Ovary (tissue), 9 donors: ENCODE data around the gene FBXL17. TPM values are rescaled to one million over a fixed set of nuclear protein-coding genes. Genes with fewer than 3 reads are reported as not detected.
"Not testable (repeated sequence)": the region's sequence is repeated elsewhere in the genome, so short reads cannot be mapped to it uniquely, and the experiment has no call there.

Source experiments
- DNase-seq, 5 donors: peaks; one replicate each; pipeline ENCODE4 v3.0.0-alpha.2; 2019 to 2020
- H3K27ac ChIP-seq, 2 donors: fragments of 200-600 bp; one replicate each; pipeline versions ENCODE4 v1.5.1 to v1.8.0; 2019 to 2022
- H3K27me3 ChIP-seq: fragments of 200-600 bp; one replicate; pipeline ENCODE4 v1.8.0; 2022
- H3K36me3 ChIP-seq: fragments of 200-600 bp; sonication (generic); one replicate; pipeline ENCODE4 v1.5.1; 2019
- H3K4me1 ChIP-seq: one replicate; pipeline ENCODE4 v1.8.1; 2013; ENCODE audit warnings: mild to moderate bottlenecking, moderate library complexity; ENCODE audit not compliant: insufficient read depth
- H3K4me3 ChIP-seq: fragments of 200-600 bp; sonication (generic); one replicate; pipeline ENCODE4 v1.5.1; 2017
- H3K9me3 ChIP-seq, 2 donors: fragments of 200-600 bp in 1 of 2; sonication (generic) in 1 of 2; one replicate each; pipeline versions ENCODE4 v1.5.1 to v1.8.1; 2013 to 2019; ENCODE audit warnings: mild to moderate bottlenecking in 1 of 2, moderate library complexity in 1 of 2
- EP300 ChIP-seq: sonication (generic); formaldehyde crosslinking; IDR thresholded peaks from one replicate; pipeline ENCODE4 v1.6.1; 2017; ENCODE audit warnings: antibody characterized with exemption
- POLR2A ChIP-seq: fragments of 450-650 bp; IDR thresholded peaks from one replicate; pipeline ENCODE4 v1.6.1; 2017; ENCODE audit warnings: antibody characterized with exemption, mild to moderate bottlenecking, moderate library complexity
- WGBS, 3 donors: extraction: QIAGEN DNeasy Blood & Tissue Kit in 1 of 3; methylation state at CpG; one replicate each; pipeline versions ENCODE4 v1.1.5 to v1.1.7; 2013 to 2017; 5-methylcytosine and 5-hydroxymethylcytosine counted together
- intact Hi-C, 4 donors: fragments of 100-400 bp; cut with DNase I; formaldehyde crosslinking; loops; one replicate each; pipeline versions ENCODE4 v1.11.0 to v1.15.1; 2022 to 2023
- polyA plus RNA-seq, 2 donors: library from polyadenylated mRNA; stranded (reverse); fragments of 200-250 nt in 1 of 2; fragments of 350-450 nt in 1 of 2; fragmentation: Illumina TruSeq in 1 of 2; extraction: RNeasy Lipid Tissue Mini Kit (QIAGEN cat#74804) in 1 of 2; gene quantifications; one replicate each; pipeline ENCODE4 v1.2.3, GENCODE V29; 2013 to 2014
- total RNA-seq, 7 donors: library from RNA; depleted of rRNA in 2 of 7; stranded (reverse); fragments of >200 nt in 2 of 7; fragmentation: NEBNext Ultra II Directional in 3 of 7; extraction: Animal tissue kit (Norgen Biotek cat#: 25700) in 3 of 7; gene quantifications; one replicate each; pipeline versions ENCODE4 v1.1.0 to v1.2.4, GENCODE V29; 2016 to 2023
- TF ChIP-seq, protein P1 (sequence below), 3 donors: fragments of 450-650 bp in 2 of 3; fragments of 200-600 bp in 1 of 3; IDR thresholded peaks; one replicate each; pipeline versions ENCODE4 v1.5.1 to v1.8.0; 2016 to 2022; ENCODE audit warnings: antibody characterized with exemption in 3 of 3, mild to moderate bottlenecking in 1 of 3
- donor health status: DM: no; HTN: no; CAD: no; lungs with moderate emphysema.
- donor health status: DM: no; HTN: no; CAD: no.
- donor health status: Bipolar disorder and iron deficiency.
- donor health status: DM: yes; HTN: yes; CAD: no.
- donor health status: DM: no; HTN: no; CAD: no.
- donor health status: DM: yes; HTN: yes; CAD: no.

FBXL17 gene
- total and polyA plus RNA-seq, 9 donors = 6.8 to 20.4 (median 15.9) TPM

DNA sequence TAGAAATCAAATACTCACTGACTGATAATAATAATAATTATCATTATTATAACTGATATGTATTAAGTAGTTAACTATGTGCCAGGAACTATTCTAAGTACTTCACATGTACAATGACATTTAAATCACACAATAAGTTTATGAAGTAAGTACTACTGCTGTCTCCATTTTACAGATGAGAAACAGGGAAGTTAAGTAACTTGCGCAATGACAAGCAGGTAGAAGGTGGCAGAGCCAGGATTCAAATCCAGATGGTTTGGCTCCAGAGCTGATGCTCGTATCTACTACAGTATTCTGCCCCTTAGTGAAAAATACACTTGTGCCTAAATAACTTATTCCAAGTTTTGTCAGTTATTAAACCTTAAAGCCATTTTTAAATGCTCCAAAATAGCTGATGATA is 217.3 kb downstream of the FBXL17 start:
- H3K27me3 ChIP-seq = no peaks in the 10 kb centered on the region
- no peaks in the 10 kb centered on the region for H3K9me3 ChIP-seq
- intact Hi-C loops = no loop called here
- no peak overlapping the region for H3K4me3 ChIP-seq
- TF ChIP-seq, protein P1, sequence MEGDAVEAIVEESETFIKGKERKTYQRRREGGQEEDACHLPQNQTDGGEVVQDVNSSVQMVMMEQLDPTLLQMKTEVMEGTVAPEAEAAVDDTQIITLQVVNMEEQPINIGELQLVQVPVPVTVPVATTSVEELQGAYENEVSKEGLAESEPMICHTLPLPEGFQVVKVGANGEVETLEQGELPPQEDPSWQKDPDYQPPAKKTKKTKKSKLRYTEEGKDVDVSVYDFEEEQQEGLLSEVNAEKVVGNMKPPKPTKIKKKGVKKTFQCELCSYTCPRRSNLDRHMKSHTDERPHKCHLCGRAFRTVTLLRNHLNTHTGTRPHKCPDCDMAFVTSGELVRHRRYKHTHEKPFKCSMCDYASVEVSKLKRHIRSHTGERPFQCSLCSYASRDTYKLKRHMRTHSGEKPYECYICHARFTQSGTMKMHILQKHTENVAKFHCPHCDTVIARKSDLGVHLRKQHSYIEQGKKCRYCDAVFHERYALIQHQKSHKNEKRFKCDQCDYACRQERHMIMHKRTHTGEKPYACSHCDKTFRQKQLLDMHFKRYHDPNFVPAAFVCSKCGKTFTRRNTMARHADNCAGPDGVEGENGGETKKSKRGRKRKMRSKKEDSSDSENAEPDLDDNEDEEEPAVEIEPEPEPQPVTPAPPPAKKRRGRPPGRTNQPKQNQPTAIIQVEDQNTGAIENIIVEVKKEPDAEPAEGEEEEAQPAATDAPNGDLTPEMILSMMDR (IDR thresholded peaks at IDR 0.05) = no peak
- TF ChIP-seq POLR2A = no peak
- no peak for TF ChIP-seq EP300
- DNase-seq = no peak
- H3K36me3 ChIP-seq = no peaks in the 10 kb centered on the region
- no peaks in the 10 kb centered on the region for H3K4me1 ChIP-seq
- WGBS, 3 donors = 87 to 96% (median 94%) methylated on average over 2 of the region's 2 CpGs
- H3K27ac ChIP-seq = no peak overlapping the region

DNA sequence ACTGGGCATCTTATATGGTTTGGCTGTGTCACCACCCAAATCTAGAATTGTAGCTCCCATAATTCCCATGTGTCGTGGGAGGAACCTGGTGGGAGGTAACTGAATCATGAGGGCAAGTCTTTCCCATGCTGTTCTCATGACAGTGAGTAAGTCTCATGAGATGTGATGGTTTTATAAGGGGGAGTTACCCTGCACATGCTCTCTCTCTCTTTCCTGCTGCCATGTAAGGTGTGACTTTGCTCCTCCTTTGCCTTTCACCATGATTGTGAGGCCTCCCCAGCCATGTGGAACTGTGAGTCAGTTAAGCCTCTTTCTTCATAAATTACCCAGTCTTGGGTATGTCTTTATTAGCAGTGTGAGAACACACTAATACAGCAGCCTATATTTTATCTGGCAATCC is 229.0 kb downstream of the FBXL17 start:
- H3K4me1 ChIP-seq, DNase-seq, H3K4me3 ChIP-seq, H3K36me3 ChIP-seq, H3K27ac ChIP-seq, H3K27me3 ChIP-seq, intact Hi-C loops, H3K9me3 ChIP-seq: not testable (repeated sequence)
- WGBS, 3 donors = 94 to 100% (median 95%) methylated on average over 1 of the region's 1 CpG

DNA sequence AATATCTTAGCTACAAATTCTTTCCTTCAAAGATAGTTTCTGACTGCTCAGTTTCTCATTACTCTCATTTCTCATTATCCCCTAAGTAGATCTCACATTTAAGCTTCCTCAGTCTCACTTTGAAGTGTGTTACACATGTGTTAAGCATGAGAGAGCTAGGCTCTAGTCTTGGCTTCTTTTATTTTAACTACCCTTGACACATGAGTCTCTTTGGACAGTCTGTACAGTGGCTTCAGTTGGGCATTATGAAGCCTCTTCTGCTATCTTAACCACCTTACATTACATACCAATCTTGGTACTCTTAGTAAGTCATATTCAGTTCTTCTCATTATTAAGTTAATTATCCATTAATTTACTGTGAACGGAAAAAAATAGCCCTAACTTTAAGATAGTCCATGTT is 232.5 kb downstream of the FBXL17 start:
- Histone ChIP-seq H3K4me3 (no peak overlapping the region), H3K4me1 (no peaks in the 10 kb centered on the region), H3K27me3 (no peaks in the 10 kb centered on the region), H3K9me3 (no peaks in the 10 kb centered on the region), H3K27ac (no peak overlapping the region), H3K36me3 (no peaks in the 10 kb centered on the region)
- DNase-seq = no peak
- WGBS, 3 donors = 82 to 94% (median 93%) methylated on average over 1 of the region's 1 CpG
- intact Hi-C loops = no loop called here
- TF ChIP-seq POLR2A (no peak), EP300 (no peak)
- TF ChIP-seq, protein P1 (IDR thresholded peaks at IDR 0.05) = no peak

DNA sequence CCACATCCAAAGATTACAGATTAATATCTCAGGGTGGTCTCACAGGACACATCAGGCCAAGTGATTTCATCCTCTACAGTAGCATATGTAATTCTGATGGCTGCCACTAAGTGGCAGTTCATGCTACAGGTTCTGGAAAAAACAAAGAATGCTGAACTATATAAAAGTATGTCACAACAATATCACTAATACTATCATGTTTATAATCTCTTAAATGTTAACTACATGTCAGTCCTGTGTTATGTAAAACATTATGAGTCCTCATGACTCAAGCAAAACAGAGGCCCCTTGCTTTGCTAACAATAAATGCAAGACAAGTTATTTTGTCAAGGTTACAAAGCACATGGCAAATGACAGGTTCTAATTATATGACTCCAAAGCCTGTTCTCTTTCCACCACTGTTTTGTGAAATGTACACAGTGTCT is 233.2 kb downstream of the FBXL17 start:
- H3K4me3 ChIP-seq = no peak overlapping the region
- H3K4me1 ChIP-seq = no peaks in the 10 kb centered on the region
- no peak for DNase-seq
- intact Hi-C loops = no loop called here
- H3K27me3 ChIP-seq = no peaks in the 10 kb centered on the region
- TF ChIP-seq, protein P1 (IDR thresholded peaks at IDR 0.05) = no peak
- TF ChIP-seq POLR2A (no peak), EP300 (no peak)
- H3K9me3 ChIP-seq = no peaks in the 10 kb centered on the region
- no peaks in the 10 kb centered on the region for H3K36me3 ChIP-seq
- H3K27ac ChIP-seq = no peak overlapping the region

DNA sequence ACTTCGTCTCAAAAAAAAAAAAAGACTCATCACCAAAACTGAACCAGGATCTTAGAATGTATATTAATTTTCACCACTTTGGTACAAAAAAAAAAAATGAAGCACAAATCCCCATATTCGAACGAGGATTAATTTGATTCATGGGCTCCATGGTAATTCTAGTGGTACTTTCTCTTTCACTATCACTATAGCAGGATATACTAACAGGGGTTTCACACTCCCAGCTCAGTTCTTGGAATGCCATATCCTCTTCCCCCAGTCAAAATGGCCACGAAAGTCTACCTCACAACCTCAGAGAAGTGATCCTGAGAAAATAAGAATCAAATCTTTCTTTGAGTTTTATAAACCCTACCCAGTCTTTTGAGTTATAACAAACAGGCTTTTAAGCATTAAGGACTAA is 235.7 kb downstream of the FBXL17 start:
- Histone ChIP-seq H3K27ac (no peak overlapping the region), H3K27me3 (no peaks in the 10 kb centered on the region), H3K4me1 (no peaks in the 10 kb centered on the region), H3K36me3 (no peaks in the 10 kb centered on the region), H3K9me3 (no peaks in the 10 kb centered on the region), H3K4me3 (no peak overlapping the region)
- DNase-seq = no peak
- no peak for TF ChIP-seq EP300
- no peak for TF ChIP-seq POLR2A
- TF ChIP-seq, protein P1 (IDR thresholded peaks at IDR 0.05) = no peak
- WGBS, 3 donors = 92 to 99% (median 95%) methylated on average over 4 of the region's 4 CpGs
- intact Hi-C loops = no loop called here
